Suppressor macrophage treated with lipopolysaccharide for 4 hours (primary cell): ENCODE measurements around the gene APOB.

Experiments used
- DNase-seq: peaks from one replicate; pipeline ENCODE4 v3.0.0-alpha.2; 2020

Gene APOB

DNA sequence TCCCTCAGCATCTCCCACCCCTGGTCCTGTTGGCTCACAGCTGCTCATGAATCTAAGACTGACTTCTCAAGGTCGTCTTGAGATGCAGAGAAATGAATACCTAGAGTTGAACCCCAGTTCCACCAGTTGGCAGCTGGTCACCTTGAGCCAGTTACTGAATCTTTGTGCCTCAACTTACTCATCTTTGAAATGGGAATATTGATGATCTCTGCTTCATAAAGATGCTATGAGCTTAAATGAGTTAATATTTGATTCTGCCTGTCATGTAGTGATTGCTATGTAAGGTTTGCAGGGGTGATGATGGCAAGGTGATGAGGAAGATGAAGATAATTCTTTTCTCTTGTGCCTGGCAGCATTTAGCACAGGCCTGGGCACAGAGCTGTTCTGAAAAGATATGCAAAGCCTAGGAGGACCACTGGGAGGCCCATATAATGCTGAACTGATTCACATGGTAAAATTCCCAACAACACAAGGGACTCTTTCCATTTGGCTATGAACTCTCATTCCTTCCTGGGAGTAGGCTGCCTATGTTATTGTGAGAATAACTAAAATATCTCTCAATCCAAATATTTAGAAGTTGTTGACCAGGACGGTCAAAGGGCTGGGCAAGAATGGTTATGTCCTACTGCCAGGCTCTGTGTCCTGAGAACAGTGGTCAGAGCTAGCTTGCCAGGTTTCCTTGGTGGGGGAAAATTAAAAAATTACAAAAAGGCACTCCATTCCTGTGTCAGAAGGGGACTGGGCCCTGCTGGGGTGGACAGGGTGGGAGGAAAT lies 70.9 kb downstream of the APOB start:
- no peak for DNase-seq

DNA sequence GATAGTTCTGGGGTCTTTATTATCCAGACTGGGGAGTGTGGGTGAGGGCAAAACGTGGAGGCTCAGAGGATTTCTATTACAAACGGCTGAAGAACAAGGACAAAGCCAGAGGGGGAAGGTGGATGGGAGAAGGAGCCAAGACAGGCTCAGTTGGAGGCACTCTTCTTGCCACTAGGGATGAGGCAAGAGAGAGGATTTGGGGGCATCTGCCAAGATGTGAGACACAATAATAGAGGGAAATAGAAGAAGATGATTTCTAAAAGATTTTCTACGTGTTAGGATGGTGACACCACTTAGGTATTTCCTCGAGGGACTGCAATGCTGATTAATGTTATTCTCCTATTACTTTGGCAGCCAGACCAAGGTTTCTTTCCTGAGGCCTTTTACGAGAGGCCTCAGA lies 71.8 kb downstream of the APOB start:
- DNase-seq, result no peak

GRCh38 chr2:20970068-20970467 lies 73.8 kb downstream of the APOB start:
- peak; percentile 6 for DNase-seq

DNA sequence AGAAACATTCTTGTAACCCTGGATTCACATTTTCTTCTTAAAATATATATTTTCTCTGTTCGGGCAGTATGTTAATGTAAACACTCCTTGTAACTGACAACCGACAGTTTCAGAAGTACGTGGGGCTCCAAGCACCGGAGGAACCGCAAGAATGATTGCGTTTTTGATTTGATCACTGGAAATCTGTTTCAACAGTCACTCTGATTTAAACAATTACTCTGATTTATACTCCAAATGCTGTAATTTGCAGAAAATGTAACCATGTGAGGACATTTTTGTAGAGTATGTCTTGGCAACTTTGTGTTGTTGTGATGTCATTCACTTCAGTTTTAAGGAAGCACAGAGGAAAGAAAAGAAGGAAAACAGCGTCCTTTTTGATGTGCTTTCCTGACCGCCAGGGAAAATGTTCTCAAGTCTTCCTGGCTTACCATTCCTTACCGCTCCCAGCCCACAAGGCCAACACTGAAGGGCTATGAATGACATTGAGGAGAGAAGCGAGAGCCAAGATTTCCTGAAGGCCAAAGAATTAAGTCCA lies 77.7 kb downstream of the APOB start:
- DNase-seq, result no peak

DNA sequence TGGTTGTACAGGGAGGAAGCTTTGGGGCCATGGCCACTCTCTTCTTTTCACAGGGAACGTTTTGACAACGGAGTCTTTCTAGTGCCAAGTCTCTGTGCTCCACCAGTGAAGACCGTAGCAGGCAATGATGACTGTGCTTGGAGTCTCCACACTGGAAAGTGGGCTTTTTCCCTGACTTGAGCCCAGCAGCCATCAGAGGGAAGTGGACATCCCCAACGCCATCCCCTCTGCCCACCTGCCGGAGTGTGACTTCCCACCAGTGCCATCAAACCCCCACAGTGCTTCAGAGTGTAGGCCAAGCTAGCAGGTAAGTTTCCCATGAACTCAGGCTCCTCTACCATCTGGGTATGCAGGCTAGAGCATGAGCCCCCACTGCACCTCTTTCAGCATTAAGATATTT lies 78.7 kb downstream of the APOB start:
- no peak for DNase-seq

DNA sequence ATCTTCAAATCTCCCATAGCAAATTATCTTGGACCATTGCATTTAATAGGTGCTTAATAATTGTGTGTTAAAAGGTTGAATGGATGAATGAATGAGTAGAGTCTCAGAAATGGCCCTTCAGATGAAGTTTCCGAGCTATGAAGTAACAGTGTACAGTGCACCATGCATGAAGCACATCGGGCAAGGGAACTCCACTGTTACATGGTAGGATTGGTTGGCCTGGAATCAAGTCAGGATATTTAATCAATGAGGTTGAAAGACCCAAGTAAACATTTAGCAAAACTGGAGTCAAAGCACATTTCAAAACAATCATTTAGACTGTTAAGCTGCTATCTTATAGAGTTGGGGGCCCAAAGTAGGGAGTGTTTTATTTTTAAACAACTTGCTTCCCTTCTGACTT lies 80.0 kb downstream of the APOB start:
- DNase-seq, result no peak

GRCh38 chr2:20962939-20963557 lies 80.8 kb downstream of the APOB start:
- DNase-seq, result peak; percentile 76

DNA sequence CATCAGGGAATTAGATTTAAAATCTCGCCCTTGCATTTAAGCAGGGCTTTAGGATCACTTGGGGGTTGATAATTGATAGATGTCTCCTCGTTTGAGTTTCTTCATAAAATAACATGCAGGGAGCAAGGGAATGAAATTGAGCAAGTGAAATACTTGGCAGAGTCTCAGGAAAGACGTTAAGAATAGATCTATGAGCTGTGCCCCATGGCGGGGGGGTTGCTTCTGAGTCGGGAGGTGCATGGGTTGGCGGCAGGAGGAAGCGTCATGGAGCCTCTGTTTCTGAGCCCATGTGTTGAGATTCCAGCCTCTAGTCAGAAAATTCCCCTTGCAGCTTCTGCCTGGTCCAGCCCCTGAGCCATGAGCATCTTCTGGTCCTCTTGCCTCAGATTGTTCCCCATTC lies 82.0 kb downstream of the APOB start:
- DNase-seq, result no peak

- no peak for DNase-seq
These were observed 83.9 kb downstream of the APOB start for GRCh38 chr2:20960003-20960402.

DNA sequence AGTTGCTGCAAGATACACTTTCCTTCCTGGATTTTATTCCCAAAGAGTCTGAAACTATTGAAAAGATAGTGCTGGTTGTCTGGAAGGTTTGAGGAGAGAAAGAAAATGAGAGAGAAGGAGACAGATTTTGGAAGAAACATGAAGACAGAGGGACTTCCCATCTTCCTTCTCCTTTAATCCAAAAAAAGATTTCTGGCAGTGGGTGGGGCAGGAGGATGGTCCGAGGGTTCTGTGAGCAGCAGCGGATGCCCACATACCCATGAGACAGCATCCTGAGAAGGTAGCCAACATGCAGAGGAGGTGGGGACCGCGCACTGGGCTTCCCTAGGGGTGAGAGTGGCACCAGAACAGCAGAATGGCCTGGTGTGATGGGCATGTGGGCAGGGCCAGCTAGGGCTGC lies 84.6 kb downstream of the APOB start:
- DNase-seq, result no peak

DNA sequence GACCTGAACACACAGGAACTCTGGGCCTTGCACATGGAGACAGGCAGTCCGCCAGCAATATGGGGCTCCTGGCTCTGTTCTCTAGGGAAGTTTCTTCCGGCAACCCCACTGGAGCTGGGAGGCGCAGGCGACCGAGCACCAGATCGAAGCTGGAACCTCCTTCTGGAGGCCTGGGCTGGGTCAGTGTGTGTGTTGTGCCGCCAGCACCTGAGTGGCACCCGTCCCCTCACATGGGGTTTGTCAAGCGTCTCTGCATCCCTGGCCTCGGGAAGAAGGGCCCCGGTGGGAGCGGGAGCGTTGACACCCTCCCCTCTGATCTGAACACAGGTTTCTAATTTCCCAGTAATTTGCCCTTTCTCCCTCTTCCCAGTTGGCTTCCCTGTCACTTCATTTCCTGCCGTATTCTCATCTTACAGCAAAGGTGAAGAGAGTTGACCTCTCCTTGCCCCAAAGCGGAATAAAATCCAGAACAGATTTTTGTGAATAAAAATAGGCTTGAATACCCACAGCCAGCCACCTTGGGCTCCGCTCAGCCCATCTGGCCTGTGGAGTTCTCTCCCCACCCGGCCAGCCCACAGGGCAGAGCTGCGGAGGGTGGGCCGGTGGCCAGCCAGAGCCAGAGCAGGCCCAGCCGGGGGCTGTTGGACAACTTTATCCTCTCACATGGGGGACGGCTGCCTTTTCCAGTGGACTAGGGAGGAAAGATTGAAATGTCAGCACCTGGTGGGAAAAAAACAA lies 85.9 kb downstream of the APOB start:
- no peak for DNase-seq

GRCh38 chr2:20955277-20956026 lies 88.4 kb downstream of the APOB start:
- no peak for DNase-seq

DNA sequence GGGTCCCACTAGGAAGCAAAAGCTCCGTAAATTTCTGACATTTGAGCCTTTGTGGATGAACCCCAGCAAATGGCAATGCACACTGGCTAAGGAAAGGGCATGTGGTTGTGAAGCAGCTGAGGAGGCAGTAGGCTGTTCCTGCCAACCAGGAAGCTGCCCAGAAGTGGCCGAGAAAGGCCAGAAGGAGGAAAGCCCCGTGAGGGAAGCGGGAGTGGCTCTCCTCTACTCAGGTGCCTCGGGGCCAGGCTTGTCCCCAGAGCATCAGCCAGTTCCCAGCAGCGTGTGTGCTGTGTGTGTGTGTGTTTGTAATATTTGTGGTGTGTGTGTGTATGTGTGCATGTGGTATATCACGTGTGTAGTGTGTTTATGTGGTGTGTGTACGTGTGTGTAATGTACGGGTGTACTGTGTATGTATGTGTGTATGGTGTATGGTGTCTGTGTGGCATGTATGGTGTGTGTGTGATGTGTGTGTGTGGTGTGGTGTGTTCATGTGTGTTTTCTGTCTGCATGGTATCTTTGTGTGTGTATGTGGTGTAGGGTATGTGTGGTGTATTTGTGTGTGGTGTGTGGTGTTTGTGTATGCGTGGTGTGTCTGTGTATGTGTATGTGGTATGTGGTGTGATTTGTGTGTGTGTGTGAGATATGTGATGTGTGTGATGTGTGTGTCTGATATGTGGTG lies 90.6 kb downstream of the APOB start:
- DNase-seq, result no peak
